Posterior cingulate gyrus (tissue), 11 donors: ENCODE measurements around the gene SMYD3.

Experiments used
- DNase-seq, 10 donors: peaks; one replicate each; pipeline versions ENCODE4 v3.0.0 to v3.0.0-alpha.2; 2020 to 2021; ENCODE audit warnings: mixed read lengths in 3 of 10
- intact Hi-C: fragments of 100-400 bp; cut with DNase I; formaldehyde crosslinking; loops from one replicate; pipeline ENCODE4 v1.15.1; 2023

Gene SMYD3

GRCh38 chr1:246517391-246517790 lies 10.3 kb upstream of the SMYD3 start:
- no peak for DNase-seq
- intact Hi-C loops, result no loop called here

- DNase-seq, result no peak
- intact Hi-C loops, result no loop called here
Measured at GRCh38 chr1:246516126-246516525, 9.0 kb upstream of the SMYD3 start.

GRCh38 chr1:246515390-246516005 lies 8.4 kb upstream of the SMYD3 start:
- intact Hi-C loops, result no loop called here

GRCh38 chr1:246513619-246514343 lies 6.7 kb upstream of the SMYD3 start:
- intact Hi-C loops, result no loop called here
- no peak for DNase-seq

More at GRCh38 chr1:246515390-246516005, 8.4 kb upstream of the SMYD3 start:
- DNase-seq, result no peak

GRCh38 chr1:246513041-246513440 lies 6.0 kb upstream of the SMYD3 start:
- intact Hi-C loops, result no loop called here
- DNase-seq, result no peak

GRCh38 chr1:246512635-246513034 lies 5.6 kb upstream of the SMYD3 start:
- intact Hi-C loops, result no loop called here
- DNase-seq, result no peak

GRCh38 chr1:246512230-246512629 lies 5.2 kb upstream of the SMYD3 start:
- DNase-seq, result no peak
- intact Hi-C loops, result no loop called here

- DNase-seq, result no peak
- intact Hi-C loops, result no loop called here
Measured at GRCh38 chr1:246511203-246511602, 4.1 kb upstream of the SMYD3 start.

GRCh38 chr1:246510147-246511030 lies 3.3 kb upstream of the SMYD3 start:
- intact Hi-C loops, result no loop called here
- DNase-seq, result no peak

GRCh38 chr1:246508897-246509688 lies 2.0 kb upstream of the SMYD3 start:
- intact Hi-C loops, result loop anchor here (5.0 kb wide), 1 partner anchor 58 kb away; the partner anchor contains the start of genes CNST and TFB2M

GRCh38 chr1:246506367-246506673 lies 759 bp downstream of the SMYD3 start:
- intact Hi-C loops, result loop anchor here (5.0 kb wide), 1 partner anchor 61 kb away; the partner anchor contains the start of genes CNST and TFB2M
- DNase-seq, result no peak

More at GRCh38 chr1:246508897-246509688, 2.0 kb upstream of the SMYD3 start:
- no peak for DNase-seq

GRCh38 chr1:246503341-246503740 lies 3.7 kb downstream of the SMYD3 start:
- no peak for DNase-seq
- intact Hi-C loops, result no loop called here

- intact Hi-C loops, result loop anchor here (2.0 to 5.0 kb wide), 2 partner anchors 200 to 257 kb away; no protein-coding TSS in a partner anchor
- no peak for DNase-seq
Measured at GRCh38 chr1:246497331-246497915, 9.7 kb downstream of the SMYD3 start.

- intact Hi-C loops, result loop anchor here (5.0 kb wide), 1 partner anchor 1335 kb away; no protein-coding TSS in a partner anchor
- peak; percentile 51 to 94 (median 78) for DNase-seq
Measured at GRCh38 chr1:246492611-246493245, 14.4 kb downstream of the SMYD3 start.

- intact Hi-C loops, result loop anchor here (5.0 kb wide), 1 partner anchor 1334 kb away; no protein-coding TSS in a partner anchor
- no peak for DNase-seq
Measured at GRCh38 chr1:246491551-246492053, 15.5 kb downstream of the SMYD3 start.

GRCh38 chr1:246488674-246489073 lies 18.4 kb downstream of the SMYD3 start:
- intact Hi-C loops, result no loop called here
- no peak for DNase-seq

GRCh38 chr1:246483569-246483933 lies 23.5 kb downstream of the SMYD3 start:
- intact Hi-C loops, result no loop called here
- no peak for DNase-seq

GRCh38 chr1:246482805-246483568 lies 24.1 kb downstream of the SMYD3 start:
- intact Hi-C loops, result no loop called here
- DNase-seq, result no peak
